Mesothelial cell of epicardium (in vitro differentiated cells): ENCODE results near the gene LCMT1. TPM values are rescaled to one million over a fixed set of nuclear protein-coding genes. Genes with fewer than 3 reads are reported as not detected.
"Not testable (repeated sequence)": the region's sequence is repeated elsewhere in the genome, so short reads cannot be mapped to it uniquely, and the experiment has no call there.

ENCODE experiments used
- DNase-seq, 2 experiments: peaks; one replicate each; pipeline ENCODE4 v3.0.0; 2021; ENCODE audit warnings: low spot score in 2 of 2; ENCODE audit not compliant: unreplicated experiment in 2 of 2
- H3K27ac Mint-ChIP-seq: 2 replicates; pipeline ENCODE4 v1.8.0; 2021; ENCODE audit warnings: mixed read lengths
- H3K27me3 Mint-ChIP-seq: 2 replicates; pipeline ENCODE4 v1.8.0; 2021; ENCODE audit warnings: low read depth, mixed read lengths
- H3K36me3 Mint-ChIP-seq: 2 replicates; pipeline ENCODE4 v1.8.0; 2021; ENCODE audit warnings: mixed read lengths
- H3K4me1 Mint-ChIP-seq: 2 replicates; pipeline ENCODE4 v1.8.0; 2021; ENCODE audit warnings: mixed read lengths
- H3K4me3 Mint-ChIP-seq: 2 replicates; pipeline ENCODE4 v1.8.0; 2021; ENCODE audit warnings: mild to moderate bottlenecking, moderate library complexity, mixed read lengths
- H3K9me3 Mint-ChIP-seq: 2 replicates; pipeline ENCODE4 v1.8.0; 2021; ENCODE audit warnings: mixed read lengths
- CTCF ChIP-seq: fragments of 200-600 bp; sonication (generic); IDR thresholded peaks from one replicate; pipeline ENCODE4 v1.5.0; 2021; ENCODE audit warnings: antibody characterized with exemption; ENCODE audit not compliant: unreplicated experiment
- total RNA-seq: library from RNA; stranded (reverse); gene quantifications from 3 replicates; pipeline ENCODE4 v1.2.1, GENCODE V29; 2021

Gene LCMT1
- total RNA-seq, 1 donor from 2014 or later: 58.5 TPM

- H3K36me3 Mint-ChIP-seq: peaks cover 51% of the 10 kb centered on the region
- TF ChIP-seq CTCF: no peak
- H3K27ac Mint-ChIP-seq: no peak overlapping the region
- no peak for DNase-seq
- H3K9me3 Mint-ChIP-seq: peaks cover 7% of the 10 kb centered on the region
- H3K27me3 Mint-ChIP-seq: no peaks in the 10 kb centered on the region
- H3K4me3 Mint-ChIP-seq: no peak overlapping the region
- H3K4me1 Mint-ChIP-seq: no peaks in the 10 kb centered on the region
These were observed 50.3 kb downstream of the LCMT1 start for GRCh38 chr16:25161753-25162367.

GRCh38 chr16:25163683-25164082 lies 52.1 kb downstream of the LCMT1 start:
- peaks cover 7% of the 10 kb centered on the region for H3K9me3 Mint-ChIP-seq
- TF ChIP-seq CTCF: no peak
- no peaks in the 10 kb centered on the region for H3K27me3 Mint-ChIP-seq

GRCh38 chr16:25165284-25165683 lies 53.7 kb downstream of the LCMT1 start:
- peaks cover 55% of the 10 kb centered on the region for H3K36me3 Mint-ChIP-seq
- no peak overlapping the region for H3K4me3 Mint-ChIP-seq
- H3K27ac Mint-ChIP-seq: no peak overlapping the region
- peaks cover 7% of the 10 kb centered on the region for H3K9me3 Mint-ChIP-seq
- H3K4me1 Mint-ChIP-seq: no peaks in the 10 kb centered on the region
- TF ChIP-seq CTCF: no peak
- no peaks in the 10 kb centered on the region for H3K27me3 Mint-ChIP-seq
- no peak for DNase-seq

More at GRCh38 chr16:25163683-25164082, 52.1 kb downstream of the LCMT1 start:
- Mint-ChIP-seq H3K27ac (no peak overlapping the region), H3K4me1 (no peaks in the 10 kb centered on the region), H3K4me3 (no peak overlapping the region), H3K36me3 (peaks cover 50% of the 10 kb centered on the region)
- no peak for DNase-seq

GRCh38 chr16:25167920-25168319 lies 56.4 kb downstream of the LCMT1 start:
- not testable (repeated sequence) for H3K9me3 Mint-ChIP-seq, H3K4me3 Mint-ChIP-seq, H3K27me3 Mint-ChIP-seq

GRCh38 chr16:25171390-25171789 lies 59.8 kb downstream of the LCMT1 start:
- Mint-ChIP-seq H3K27me3 (no peaks in the 10 kb centered on the region), H3K9me3 (no peaks in the 10 kb centered on the region), H3K4me3 (no peak overlapping the region), H3K27ac (no peak overlapping the region), H3K4me1 (no peaks in the 10 kb centered on the region), H3K36me3 (peaks cover 58% of the 10 kb centered on the region)
- no peak for DNase-seq
- no peak for TF ChIP-seq CTCF

More at GRCh38 chr16:25167920-25168319, 56.4 kb downstream of the LCMT1 start:
- not testable (repeated sequence) for DNase-seq, H3K4me1 Mint-ChIP-seq, H3K27ac Mint-ChIP-seq
- peaks cover 54% of the 10 kb centered on the region for H3K36me3 Mint-ChIP-seq

- no peak overlapping the region for H3K4me3 Mint-ChIP-seq
- no peak overlapping the region for H3K27ac Mint-ChIP-seq
- no peaks in the 10 kb centered on the region for H3K27me3 Mint-ChIP-seq
- H3K36me3 Mint-ChIP-seq: peaks cover 47% of the 10 kb centered on the region
- H3K4me1 Mint-ChIP-seq: no peaks in the 10 kb centered on the region
- no peak for TF ChIP-seq CTCF
- no peaks in the 10 kb centered on the region for H3K9me3 Mint-ChIP-seq
- DNase-seq: no peak
These were observed 61.3 kb downstream of the LCMT1 start for GRCh38 chr16:25172831-25173230.
